Nephron progenitor cell (in vitro differentiated cells): ENCODE data around the gene TMEM178B.
"Not testable (repeated sequence)": the region's sequence is repeated elsewhere in the genome, so short reads cannot be mapped to it uniquely, and the experiment has no call there.

Source experiments
- DNase-seq: peaks from one replicate; pipeline ENCODE4 v3.0.0; 2021
- H3K27ac Mint-ChIP-seq: 2 replicates; pipeline ENCODE4 v1.8.0; 2021; ENCODE audit warnings: mild to moderate bottlenecking, moderate library complexity, mixed read lengths
- H3K27me3 Mint-ChIP-seq: 2 replicates; pipeline ENCODE4 v1.8.0; 2021; ENCODE audit warnings: mild to moderate bottlenecking, low read depth, mixed read lengths; ENCODE audit not compliant: poor library complexity
- H3K36me3 Mint-ChIP-seq: 2 replicates; pipeline ENCODE4 v1.8.0; 2021; ENCODE audit warnings: low read depth, mixed read lengths
- H3K4me1 Mint-ChIP-seq: 2 replicates; pipeline ENCODE4 v1.8.0; 2021; ENCODE audit warnings: mixed read lengths
- H3K4me3 Mint-ChIP-seq: 2 replicates; pipeline ENCODE4 v1.8.0; 2021; ENCODE audit warnings: mild to moderate bottlenecking, moderate library complexity, mixed read lengths
- H3K9me3 Mint-ChIP-seq: 2 replicates; pipeline ENCODE4 v1.8.0; 2021; ENCODE audit warnings: mild to moderate bottlenecking, moderate library complexity, mixed read lengths
- TF ChIP-seq, protein P1 (sequence below): fragments of 200-600 bp; sonication (generic); IDR thresholded peaks from 2 replicates; pipeline ENCODE4 v1.5.0; 2021; ENCODE audit warnings: antibody characterized with exemption

The TMEM178B gene

DNA sequence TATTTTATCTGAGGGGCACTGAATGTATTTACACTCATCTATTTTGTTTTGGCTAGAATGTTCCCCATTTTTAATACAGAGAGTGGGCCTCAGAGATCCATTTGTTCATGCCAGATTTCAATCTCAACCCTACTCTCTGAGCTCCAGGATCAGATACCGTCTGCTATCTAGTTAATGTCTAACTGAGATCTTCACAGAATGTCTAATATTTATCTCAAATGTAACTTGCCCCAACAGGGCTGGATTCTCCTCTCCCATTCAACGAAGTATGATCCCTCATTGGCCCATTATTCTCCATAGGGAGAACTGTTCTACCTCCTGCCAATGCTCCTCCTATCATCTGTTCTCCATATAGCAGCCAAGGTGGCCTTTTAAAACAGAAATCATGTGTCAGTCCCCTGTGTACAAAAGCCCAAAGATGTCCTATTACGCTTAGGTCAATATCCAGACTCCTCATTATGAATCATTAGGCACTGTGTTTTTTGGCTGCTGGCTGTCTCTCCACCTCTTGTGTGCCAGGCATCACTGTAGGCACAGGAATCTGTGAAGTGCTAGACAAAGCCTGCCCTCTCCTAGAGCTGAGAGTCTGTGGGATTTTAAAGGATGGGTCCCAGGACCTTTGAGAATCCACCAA, 308.0 kb downstream of the TMEM178B start:
- H3K4me1 Mint-ChIP-seq, result no peaks in the 10 kb centered on the region
- no peak overlapping the region for H3K4me3 Mint-ChIP-seq
- H3K36me3 Mint-ChIP-seq, result no peaks in the 10 kb centered on the region
- no peak for DNase-seq
- H3K27ac Mint-ChIP-seq, result no peak overlapping the region
- TF ChIP-seq, protein P1, sequence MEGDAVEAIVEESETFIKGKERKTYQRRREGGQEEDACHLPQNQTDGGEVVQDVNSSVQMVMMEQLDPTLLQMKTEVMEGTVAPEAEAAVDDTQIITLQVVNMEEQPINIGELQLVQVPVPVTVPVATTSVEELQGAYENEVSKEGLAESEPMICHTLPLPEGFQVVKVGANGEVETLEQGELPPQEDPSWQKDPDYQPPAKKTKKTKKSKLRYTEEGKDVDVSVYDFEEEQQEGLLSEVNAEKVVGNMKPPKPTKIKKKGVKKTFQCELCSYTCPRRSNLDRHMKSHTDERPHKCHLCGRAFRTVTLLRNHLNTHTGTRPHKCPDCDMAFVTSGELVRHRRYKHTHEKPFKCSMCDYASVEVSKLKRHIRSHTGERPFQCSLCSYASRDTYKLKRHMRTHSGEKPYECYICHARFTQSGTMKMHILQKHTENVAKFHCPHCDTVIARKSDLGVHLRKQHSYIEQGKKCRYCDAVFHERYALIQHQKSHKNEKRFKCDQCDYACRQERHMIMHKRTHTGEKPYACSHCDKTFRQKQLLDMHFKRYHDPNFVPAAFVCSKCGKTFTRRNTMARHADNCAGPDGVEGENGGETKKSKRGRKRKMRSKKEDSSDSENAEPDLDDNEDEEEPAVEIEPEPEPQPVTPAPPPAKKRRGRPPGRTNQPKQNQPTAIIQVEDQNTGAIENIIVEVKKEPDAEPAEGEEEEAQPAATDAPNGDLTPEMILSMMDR, result no peak
- peaks cover 12% of the 10 kb centered on the region for H3K9me3 Mint-ChIP-seq
- H3K27me3 Mint-ChIP-seq, result peaks cover 5% of the 10 kb centered on the region

DNA sequence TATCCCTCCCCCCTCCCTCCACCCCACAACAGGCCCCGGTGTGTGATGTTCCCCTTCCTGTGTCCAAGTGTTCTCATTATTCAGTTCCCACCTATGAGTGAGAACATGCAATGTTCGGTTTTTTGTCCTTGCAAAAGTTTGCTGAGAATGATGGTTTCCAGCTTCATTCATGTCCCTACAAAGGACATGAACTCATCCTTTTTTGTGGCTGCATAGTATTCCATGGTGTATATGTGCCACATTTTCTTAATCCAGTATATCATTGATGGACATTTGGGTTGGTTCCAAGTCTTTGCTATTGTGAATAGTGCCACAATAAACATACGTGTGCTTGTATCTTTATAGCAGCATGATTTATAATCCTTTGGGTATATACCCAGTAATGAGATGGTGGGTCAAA, 309.5 kb downstream of the TMEM178B start:
- Mint-ChIP-seq H3K9me3 (peaks cover 12% of the 10 kb centered on the region), H3K27me3 (peaks cover 11% of the 10 kb centered on the region)
- DNase-seq, H3K27ac Mint-ChIP-seq, H3K4me3 Mint-ChIP-seq, H3K36me3 Mint-ChIP-seq, H3K4me1 Mint-ChIP-seq: not testable (repeated sequence)

DNA sequence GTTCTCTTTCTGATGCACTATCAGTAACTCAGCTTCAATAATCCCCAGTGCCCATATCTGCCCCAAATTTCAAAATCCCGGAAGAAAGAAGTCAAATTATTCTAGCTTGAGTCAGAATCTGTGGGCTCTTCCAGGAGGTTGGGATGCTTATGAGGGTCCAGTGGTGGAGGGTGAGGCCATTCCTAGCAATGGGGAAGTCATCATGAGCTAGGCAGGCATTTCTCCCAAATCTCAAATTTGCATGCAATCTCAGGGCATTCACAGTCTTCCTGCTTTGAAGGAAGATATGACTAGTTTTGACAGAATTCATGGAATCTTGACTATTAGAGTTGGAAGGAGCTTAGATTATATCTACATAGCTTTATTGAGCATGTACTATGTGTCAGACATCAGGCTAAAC, 313.0 kb downstream of the TMEM178B start:
- TF ChIP-seq, protein P1, result no peak
- no peak overlapping the region for H3K4me3 Mint-ChIP-seq

DNA sequence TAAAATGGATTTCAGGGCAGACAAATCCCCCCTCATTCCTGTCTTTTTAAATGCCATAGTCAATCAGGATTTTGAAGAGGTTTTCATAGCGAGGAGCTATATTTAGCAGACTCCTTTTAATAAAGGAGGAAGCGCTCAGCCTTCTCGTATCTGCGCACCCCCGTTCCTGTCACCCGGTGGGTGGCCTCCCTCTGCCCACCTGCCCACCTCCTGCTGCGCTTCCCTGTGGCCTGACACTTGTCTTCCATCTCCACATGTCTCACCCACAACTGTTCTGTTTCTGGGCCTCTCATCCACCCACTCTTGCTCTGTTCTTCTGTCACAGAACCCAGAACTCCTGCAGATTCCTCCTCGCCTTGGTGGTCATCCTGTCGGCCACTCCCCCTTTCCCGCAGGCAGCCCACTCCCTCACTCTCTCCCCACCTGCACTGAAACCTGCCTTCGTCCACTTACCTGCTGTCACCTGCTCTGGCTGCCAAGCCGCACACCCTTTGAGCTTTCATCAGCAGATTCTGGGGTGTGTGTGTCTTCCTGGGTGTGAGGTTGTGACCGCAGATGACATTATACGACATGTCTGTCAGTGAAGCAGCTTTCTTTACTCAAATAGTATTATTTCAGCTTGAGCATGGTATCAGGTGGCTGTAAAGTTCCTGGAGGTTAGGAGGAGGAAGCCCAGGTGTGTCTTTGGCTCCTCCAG, 313.8 kb downstream of the TMEM178B start:
- H3K9me3 Mint-ChIP-seq, result peaks cover 12% of the 10 kb centered on the region
- no peak overlapping the region for H3K4me3 Mint-ChIP-seq
- peaks cover 14% of the 10 kb centered on the region for H3K27me3 Mint-ChIP-seq
- H3K27ac Mint-ChIP-seq, result no peak overlapping the region
- H3K36me3 Mint-ChIP-seq, result no peaks in the 10 kb centered on the region
- DNase-seq, result no peak
- peaks cover 11% of the 10 kb centered on the region for H3K4me1 Mint-ChIP-seq
- TF ChIP-seq, protein P1, result no peak

More for the DNA sequence above, 313.0 kb downstream of the TMEM178B start:
- Mint-ChIP-seq H3K4me1 (peaks cover 11% of the 10 kb centered on the region), H3K36me3 (no peaks in the 10 kb centered on the region), H3K27me3 (peaks cover 14% of the 10 kb centered on the region), H3K27ac (no peak overlapping the region), H3K9me3 (peaks cover 12% of the 10 kb centered on the region)
- DNase-seq, result no peak

DNA sequence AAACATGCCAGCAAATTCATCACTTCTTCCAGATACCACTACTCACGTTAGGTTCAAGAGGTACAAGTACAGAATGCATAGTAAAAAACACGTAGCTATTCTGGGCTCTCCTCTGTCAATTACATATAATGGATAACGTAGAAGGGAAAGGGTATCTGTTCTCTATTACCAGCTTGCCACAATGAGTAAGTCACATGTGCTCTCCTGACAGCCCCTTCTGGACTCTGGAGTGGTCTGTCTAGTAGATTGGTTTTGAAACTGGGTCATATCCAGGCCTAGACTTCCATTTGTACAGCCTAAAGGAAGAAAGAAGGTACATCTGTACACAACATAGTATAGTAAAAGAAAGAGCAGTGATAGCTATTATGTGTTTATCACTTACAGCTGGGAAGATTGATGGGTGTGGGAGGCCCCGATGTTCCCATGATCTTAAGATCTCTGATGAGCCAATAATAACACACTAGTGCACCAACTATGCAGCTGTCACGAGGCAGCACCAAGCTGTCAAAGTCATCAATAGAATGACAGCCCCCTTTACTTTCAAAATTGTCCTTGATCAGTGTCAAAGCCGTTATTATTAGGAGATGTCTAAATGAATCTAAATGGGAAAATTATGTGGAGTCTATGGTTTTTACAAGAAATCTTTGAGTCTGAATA, 315.4 kb downstream of the TMEM178B start:
- Mint-ChIP-seq H3K4me3 (no peak overlapping the region), H3K4me1 (peaks cover 16% of the 10 kb centered on the region), H3K27ac (no peak overlapping the region), H3K36me3 (no peaks in the 10 kb centered on the region), H3K27me3 (peaks cover 14% of the 10 kb centered on the region), H3K9me3 (peaks cover 8% of the 10 kb centered on the region)
- TF ChIP-seq, protein P1, result no peak
- no peak for DNase-seq

DNA sequence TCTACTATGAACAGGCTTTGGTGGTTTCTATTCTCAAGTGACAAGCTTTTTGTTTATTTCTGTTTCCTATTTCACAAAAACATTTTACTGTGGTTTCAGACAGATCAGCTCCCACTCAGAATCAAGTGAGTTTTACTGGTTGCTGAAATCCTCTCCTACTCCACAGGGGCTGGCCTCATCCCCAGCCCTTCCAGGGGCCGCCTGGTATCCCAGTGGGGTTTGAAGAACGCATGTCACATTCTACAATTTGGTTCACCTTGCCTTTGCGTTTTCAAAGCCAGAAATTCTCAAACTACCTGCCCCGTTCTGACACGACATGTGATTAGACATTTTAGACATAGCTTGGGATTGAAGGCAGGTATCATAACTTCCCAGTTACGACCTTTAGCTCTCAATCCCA, 316.5 kb downstream of the TMEM178B start:
- TF ChIP-seq, protein P1, result no peak
- no peaks in the 10 kb centered on the region for H3K9me3 Mint-ChIP-seq
- H3K36me3 Mint-ChIP-seq, result no peaks in the 10 kb centered on the region
- H3K4me3 Mint-ChIP-seq, result no peak overlapping the region
- no peak overlapping the region for H3K27ac Mint-ChIP-seq
- no peak for DNase-seq
- H3K27me3 Mint-ChIP-seq, result peaks cover 20% of the 10 kb centered on the region
- peaks cover 21% of the 10 kb centered on the region for H3K4me1 Mint-ChIP-seq
